ENCODE results near the gene GORASP2. TPM values are rescaled to one million over a fixed set of nuclear protein-coding genes. Genes with fewer than 3 reads are reported as not detected.

The GORASP2 gene
- total and polyA plus RNA-seq, 2 donors (not counting 1 experiment from before 2014, with no cell fraction given), result 28.2 to 228 TPM

DNA sequence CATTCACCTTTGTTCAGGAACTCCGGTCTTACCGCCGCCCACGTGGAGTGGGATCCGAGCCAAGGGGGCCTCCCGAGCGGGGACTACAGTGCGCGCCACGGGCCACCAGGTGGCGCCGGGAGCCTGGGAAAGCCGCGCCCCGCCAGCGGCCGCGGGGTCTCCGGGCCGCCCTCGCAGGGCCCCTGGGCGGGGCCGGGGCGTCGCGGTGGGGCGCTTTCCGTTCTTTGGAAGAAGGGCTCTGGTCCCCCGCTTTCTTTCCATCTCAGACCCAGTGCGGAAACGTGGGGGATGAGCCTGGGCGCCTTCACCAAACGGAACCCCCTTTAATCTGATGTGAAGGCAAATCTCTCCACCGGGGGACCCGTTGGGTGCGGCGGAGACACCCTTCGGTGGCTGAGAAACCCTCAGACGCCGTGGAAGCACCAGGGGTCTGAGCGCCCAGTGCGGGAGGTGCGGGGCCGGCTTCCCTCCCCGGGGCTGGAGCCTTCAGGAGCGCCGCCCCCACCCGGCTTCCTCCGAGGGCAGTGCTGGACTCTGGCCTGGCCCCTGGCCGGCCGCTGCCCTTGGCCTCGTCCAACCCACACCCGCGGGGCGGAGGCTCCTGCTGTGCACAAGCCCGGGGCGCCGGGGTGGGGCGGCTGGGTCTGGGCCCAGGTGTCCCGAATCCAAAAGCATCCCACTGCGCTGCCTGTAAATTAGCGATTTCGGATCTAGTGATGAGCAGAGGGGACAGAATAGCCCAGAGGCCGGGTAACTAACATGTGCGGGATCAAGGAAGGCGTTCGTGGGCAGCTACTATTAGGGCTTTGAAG is 44.6 kb downstream of the GORASP2 start:
- Histone ChIP-seq H3K9ac (ENCODE audit: insufficient read depth, low read length) (peak overlapping the region; percentile 82), H3K4me1 (ENCODE audit: control insufficient read depth, extremely low read depth, insufficient read depth, low read length) (no peaks in the 10 kb centered on the region), H3K4me3 (replicated peaks in 1 of 4; ENCODE audit: control extremely low read depth in 1 of 4, insufficient read depth in 1 of 4, low read depth in 3 of 4, low read length in 4 of 4) (peak overlapping the region; percentile 63 to 76 (median 72)), H3K27ac (ENCODE audit: insufficient read depth, low read length) (peak overlapping the region; percentile 86), H3K79me2 (ENCODE audit: control insufficient read depth, insufficient read depth, low read length) (no peaks in the 10 kb centered on the region), H3K36me3 (ENCODE audit: control insufficient read depth, insufficient read depth, low read length) (no peaks in the 10 kb centered on the region), H3K9me3 (ENCODE audit: control insufficient read depth, insufficient read depth, low read depth, low read length) (no peaks in the 10 kb centered on the region), H3K27me3 (ENCODE audit: control insufficient read depth, insufficient read depth, low read length) (no peaks in the 10 kb centered on the region), H2AFZ (ENCODE audit: low read length) (peak overlapping the region; percentile 58), H3K4me2 (ENCODE audit: extremely low read depth, insufficient read depth, low read length) (peak overlapping the region; percentile 86), H4K20me1 (ENCODE audit: control insufficient read depth, extremely low read depth, insufficient read depth, low read length) (no peaks in the 10 kb centered on the region)
- TF ChIP-seq, protein P1, sequence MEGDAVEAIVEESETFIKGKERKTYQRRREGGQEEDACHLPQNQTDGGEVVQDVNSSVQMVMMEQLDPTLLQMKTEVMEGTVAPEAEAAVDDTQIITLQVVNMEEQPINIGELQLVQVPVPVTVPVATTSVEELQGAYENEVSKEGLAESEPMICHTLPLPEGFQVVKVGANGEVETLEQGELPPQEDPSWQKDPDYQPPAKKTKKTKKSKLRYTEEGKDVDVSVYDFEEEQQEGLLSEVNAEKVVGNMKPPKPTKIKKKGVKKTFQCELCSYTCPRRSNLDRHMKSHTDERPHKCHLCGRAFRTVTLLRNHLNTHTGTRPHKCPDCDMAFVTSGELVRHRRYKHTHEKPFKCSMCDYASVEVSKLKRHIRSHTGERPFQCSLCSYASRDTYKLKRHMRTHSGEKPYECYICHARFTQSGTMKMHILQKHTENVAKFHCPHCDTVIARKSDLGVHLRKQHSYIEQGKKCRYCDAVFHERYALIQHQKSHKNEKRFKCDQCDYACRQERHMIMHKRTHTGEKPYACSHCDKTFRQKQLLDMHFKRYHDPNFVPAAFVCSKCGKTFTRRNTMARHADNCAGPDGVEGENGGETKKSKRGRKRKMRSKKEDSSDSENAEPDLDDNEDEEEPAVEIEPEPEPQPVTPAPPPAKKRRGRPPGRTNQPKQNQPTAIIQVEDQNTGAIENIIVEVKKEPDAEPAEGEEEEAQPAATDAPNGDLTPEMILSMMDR (conservative IDR thresholded peaks at IDR 0.05 in 1 of 2, IDR thresholded peaks at IDR 0.05 in 1 of 2; ENCODE audit: low read depth in 1 of 2, low read length in 2 of 2), result peak; percentile 59 to 67
- no peak for TF ChIP-seq EZH2 (IDR thresholded peaks at IDR 0.05; ENCODE audit: low read length, missing control alignments)
- DNase-seq (ENCODE audit: low read depth in 2 of 2), result peak; percentile 70 to 71

- Histone ChIP-seq H3K9me3 (ENCODE audit: control insufficient read depth, insufficient read depth, low read depth, low read length) (no peaks in the 10 kb centered on the region), H3K4me3 (replicated peaks in 1 of 4; ENCODE audit: control extremely low read depth in 1 of 4, insufficient read depth in 1 of 4, low read depth in 3 of 4, low read length in 4 of 4) (peak overlapping the region in 2 of 4 experiments; percentile 32 to 76), H3K27ac (ENCODE audit: insufficient read depth, low read length) (no peak overlapping the region), H3K9ac (ENCODE audit: insufficient read depth, low read length) (no peak overlapping the region), H3K36me3 (ENCODE audit: control insufficient read depth, insufficient read depth, low read length) (no peaks in the 10 kb centered on the region), H2AFZ (ENCODE audit: low read length) (no peak overlapping the region), H3K79me2 (ENCODE audit: control insufficient read depth, insufficient read depth, low read length) (no peaks in the 10 kb centered on the region), H3K4me1 (ENCODE audit: control insufficient read depth, extremely low read depth, insufficient read depth, low read length) (no peaks in the 10 kb centered on the region), H3K27me3 (ENCODE audit: control insufficient read depth, insufficient read depth, low read length) (no peaks in the 10 kb centered on the region), H4K20me1 (ENCODE audit: control insufficient read depth, extremely low read depth, insufficient read depth, low read length) (no peaks in the 10 kb centered on the region), H3K4me2 (ENCODE audit: extremely low read depth, insufficient read depth, low read length) (peak overlapping the region; percentile 73)
- peak in 1 of 2 donors; percentile 24 for DNase-seq (ENCODE audit: low read depth in 2 of 2)
- no peak for TF ChIP-seq EZH2 (IDR thresholded peaks at IDR 0.05; ENCODE audit: low read length, missing control alignments)
- TF ChIP-seq, protein P1 (conservative IDR thresholded peaks at IDR 0.05 in 1 of 2, IDR thresholded peaks at IDR 0.05 in 1 of 2; ENCODE audit: low read depth in 1 of 2, low read length in 2 of 2), result no peak
Measured at GRCh38 chr2:170974304-170974993, 45.4 kb downstream of the GORASP2 start.
